Esophagus squamous epithelium (tissue), 4 donors: ENCODE measurements around the gene SHKBP1.

Experiments used
- POLR2A ChIP-seq, 4 donors: fragments of 450-650 bp; IDR thresholded peaks; one replicate each; pipeline ENCODE4 v1.6.1; 2017; ENCODE audit warnings: antibody characterized with exemption in 4 of 4, mild to moderate bottlenecking in 4 of 4, moderate library complexity in 3 of 4
- TF ChIP-seq, protein P1 (sequence below), 6 experiments: fragments of 450-650 bp in 4 of 6; fragments of 200-600 bp in 2 of 6; sonication (generic) in 2 of 6; IDR thresholded peaks; one replicate each; pipeline ENCODE4 v1.5.1; 2016 to 2019; ENCODE audit warnings: antibody characterized with exemption in 6 of 6, mild to moderate bottlenecking in 4 of 6, moderate library complexity in 4 of 6

DNA sequence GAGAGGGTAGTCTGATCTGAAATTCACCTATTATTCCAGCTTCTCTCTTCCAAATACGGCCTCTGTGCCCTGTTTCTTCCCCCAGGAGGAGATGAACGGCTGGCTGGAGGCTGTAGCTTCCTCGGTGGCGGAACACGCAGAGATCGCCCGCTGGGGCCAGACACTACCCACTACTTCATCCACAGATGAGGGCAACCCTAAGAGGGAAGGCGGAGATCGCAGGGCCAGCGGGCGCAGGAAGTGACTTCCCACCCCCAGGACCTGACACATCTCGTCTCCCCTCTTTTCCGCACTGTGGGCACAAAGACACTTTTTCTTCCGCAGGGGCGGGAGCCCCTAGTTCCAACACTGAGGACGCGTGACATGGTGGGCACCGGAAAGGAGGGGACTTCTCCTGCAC is 1.3 kb upstream of the SHKBP1 start:
- TF ChIP-seq, protein P1, sequence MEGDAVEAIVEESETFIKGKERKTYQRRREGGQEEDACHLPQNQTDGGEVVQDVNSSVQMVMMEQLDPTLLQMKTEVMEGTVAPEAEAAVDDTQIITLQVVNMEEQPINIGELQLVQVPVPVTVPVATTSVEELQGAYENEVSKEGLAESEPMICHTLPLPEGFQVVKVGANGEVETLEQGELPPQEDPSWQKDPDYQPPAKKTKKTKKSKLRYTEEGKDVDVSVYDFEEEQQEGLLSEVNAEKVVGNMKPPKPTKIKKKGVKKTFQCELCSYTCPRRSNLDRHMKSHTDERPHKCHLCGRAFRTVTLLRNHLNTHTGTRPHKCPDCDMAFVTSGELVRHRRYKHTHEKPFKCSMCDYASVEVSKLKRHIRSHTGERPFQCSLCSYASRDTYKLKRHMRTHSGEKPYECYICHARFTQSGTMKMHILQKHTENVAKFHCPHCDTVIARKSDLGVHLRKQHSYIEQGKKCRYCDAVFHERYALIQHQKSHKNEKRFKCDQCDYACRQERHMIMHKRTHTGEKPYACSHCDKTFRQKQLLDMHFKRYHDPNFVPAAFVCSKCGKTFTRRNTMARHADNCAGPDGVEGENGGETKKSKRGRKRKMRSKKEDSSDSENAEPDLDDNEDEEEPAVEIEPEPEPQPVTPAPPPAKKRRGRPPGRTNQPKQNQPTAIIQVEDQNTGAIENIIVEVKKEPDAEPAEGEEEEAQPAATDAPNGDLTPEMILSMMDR (IDR thresholded peaks at IDR 0.05) = no peak
- TF ChIP-seq POLR2A (IDR thresholded peaks at IDR 0.05) = no peak
